Measurements from ENCODE around the gene INSM2. TPM values are rescaled to one million over a fixed set of nuclear protein-coding genes. Genes with fewer than 3 reads are reported as not detected.
A peak's percentile ranks its signal among the peaks of the same experiment; 100 is the strongest.

Gene INSM2
- total and polyA plus RNA-seq, 8 donors = not detected

GRCh38 chr14:35503646-35504045 lies 30.3 kb upstream of the INSM2 start:
- Histone ChIP-seq H3K36me3 (no peaks in the 10 kb centered on the region), H3K4me3 (no peak overlapping the region), H3K9me3 (no peaks in the 10 kb centered on the region), H3K27me3 (no peaks in the 10 kb centered on the region), H3K4me1 (no peaks in the 10 kb centered on the region), H3K27ac (no peak overlapping the region)
- ATAC-seq (no peak), DNase-seq (no peak), FAIRE-seq (no peak)
- intact Hi-C loops (cut with DNase I) = no loop called here
- 8 to 9% methylated on average over 3 of the region's 3 CpGs for WGBS, 2 donors
- no peak for TF ChIP-seq CTCF (IDR thresholded peaks at IDR 0.05)

- Histone ChIP-seq H3K9me3 (no peaks in the 10 kb centered on the region), H3K27me3 (no peaks in the 10 kb centered on the region), H3K27ac (no peak overlapping the region), H3K4me1 (no peaks in the 10 kb centered on the region), H3K4me3 (no peak overlapping the region), H3K36me3 (no peaks in the 10 kb centered on the region)
- 12% methylated on average over 1 of the region's 1 CpG for WGBS, 2 donors
- intact Hi-C loops (cut with DNase I) = no loop called here
- peak in 1 of 4 donors; percentile 41 for ATAC-seq
- no peak for FAIRE-seq
- TF ChIP-seq CTCF (IDR thresholded peaks at IDR 0.05) = no peak
- no peak for DNase-seq
Measured at GRCh38 chr14:35504260-35504659, 29.7 kb upstream of the INSM2 start.

- Histone ChIP-seq H3K4me3 (no peak overlapping the region), H3K36me3 (no peaks in the 10 kb centered on the region), H3K9me3 (no peaks in the 10 kb centered on the region), H3K4me1 (no peaks in the 10 kb centered on the region), H3K27me3 (no peaks in the 10 kb centered on the region), H3K27ac (no peak overlapping the region)
- WGBS, 2 donors = 71 to 77% methylated on average over 6 of the region's 6 CpGs
- FAIRE-seq (no peak), ATAC-seq (no peak), DNase-seq (no peak)
- intact Hi-C loops (cut with DNase I) = no loop called here
- no peak for TF ChIP-seq CTCF (IDR thresholded peaks at IDR 0.05)
Measured at GRCh38 chr14:35506461-35506860, 27.5 kb upstream of the INSM2 start.

- Histone ChIP-seq H3K36me3 (no peaks in the 10 kb centered on the region), H3K9me3 (no peaks in the 10 kb centered on the region), H3K4me3 (no peak overlapping the region), H3K4me1 (no peaks in the 10 kb centered on the region), H3K27ac (no peak overlapping the region), H3K27me3 (no peaks in the 10 kb centered on the region)
- FAIRE-seq (no peak), DNase-seq (no peak), ATAC-seq (no peak)
- TF ChIP-seq CTCF (IDR thresholded peaks at IDR 0.05) = no peak
- intact Hi-C loops (cut with DNase I) = no loop called here
Measured at GRCh38 chr14:35506927-35507326, 27.0 kb upstream of the INSM2 start.

GRCh38 chr14:35509846-35510245 lies 24.1 kb upstream of the INSM2 start:
- TF ChIP-seq CTCF (IDR thresholded peaks at IDR 0.05) = no peak
- intact Hi-C loops (cut with DNase I) = no loop called here
- ATAC-seq (no peak), DNase-seq (no peak), FAIRE-seq (no peak)
- H3K4me3 ChIP-seq = no peak overlapping the region
- WGBS, 2 donors = 39 to 47% methylated on average over 2 of the region's 2 CpGs
- H3K36me3 ChIP-seq = no peaks in the 10 kb centered on the region
- no peak overlapping the region for H3K27ac ChIP-seq
- no peaks in the 10 kb centered on the region for H3K4me1 ChIP-seq
- no peaks in the 10 kb centered on the region for H3K9me3 ChIP-seq
- no peaks in the 10 kb centered on the region for H3K27me3 ChIP-seq
